Measurements from ENCODE around the gene HES3.

The HES3 gene

DNA sequence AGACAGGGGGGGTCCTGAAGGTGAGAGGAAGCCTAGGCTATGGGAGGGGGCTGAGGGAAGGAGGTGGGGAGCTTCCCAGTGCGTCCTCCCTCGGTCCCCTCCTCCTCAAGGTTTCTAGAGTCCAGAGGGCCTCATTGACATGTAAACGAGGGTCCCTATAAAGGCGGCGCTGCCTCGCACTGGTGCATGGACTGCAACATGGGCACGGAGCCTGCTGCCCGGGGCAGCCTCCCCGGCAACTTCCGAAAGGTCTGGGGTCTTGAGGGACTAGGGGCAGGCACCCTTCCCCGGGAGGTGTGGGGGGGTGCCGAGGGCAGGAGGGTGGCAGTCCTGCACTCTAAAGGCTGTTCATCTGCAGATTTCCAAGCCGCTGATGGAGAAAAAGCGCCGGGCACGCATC lies at the start of gene HES3:
Gene HES3, plus strand, starts transcription at position 187 of the 400 bp plus-strand sequence. Its CDS starts 187 bp downstream, at position 374.
- DNase-seq (ENCODE audit: extremely low read depth in 1 of 2, low read depth in 1 of 2) = no peak

DNA sequence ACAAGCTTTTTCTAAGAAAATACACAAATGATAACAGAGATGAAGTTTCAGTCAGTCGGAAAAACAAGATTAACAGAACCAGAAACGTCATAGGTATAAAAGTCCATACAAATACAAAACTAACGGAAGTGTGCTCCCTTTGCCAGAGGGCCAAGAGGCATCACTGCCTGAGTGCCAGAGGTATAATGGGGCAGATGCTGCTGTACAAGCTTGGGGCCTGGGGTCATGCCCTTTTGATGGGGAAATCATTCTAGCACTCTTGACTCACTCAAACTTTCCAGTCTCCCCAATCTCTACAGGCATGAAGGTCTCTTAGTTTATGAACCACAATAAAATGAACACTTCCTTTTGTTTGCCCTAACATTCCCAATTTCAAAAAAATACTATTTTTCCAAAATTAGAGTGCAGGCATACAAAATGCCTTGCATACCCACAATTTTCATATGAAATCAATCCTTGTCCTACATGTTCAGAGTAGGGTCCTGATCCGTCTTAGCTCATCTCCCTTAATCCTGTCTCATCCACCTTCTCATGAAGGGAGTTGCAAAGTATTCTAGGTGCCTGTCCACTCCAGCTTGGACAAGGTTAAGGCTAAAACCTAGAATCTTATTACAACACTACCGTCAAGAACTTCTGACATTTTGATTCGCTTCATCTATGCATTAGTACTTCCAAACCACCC lies 46.1 kb upstream of the HES3 start:
- no peak for DNase-seq (ENCODE audit: extremely low read depth in 1 of 2, low read depth in 1 of 2)

- DNase-seq (ENCODE audit: extremely low read depth in 1 of 2, low read depth in 1 of 2) = no peak
Measured at GRCh38 chr1:6198646-6199297, 45.2 kb upstream of the HES3 start.

DNA sequence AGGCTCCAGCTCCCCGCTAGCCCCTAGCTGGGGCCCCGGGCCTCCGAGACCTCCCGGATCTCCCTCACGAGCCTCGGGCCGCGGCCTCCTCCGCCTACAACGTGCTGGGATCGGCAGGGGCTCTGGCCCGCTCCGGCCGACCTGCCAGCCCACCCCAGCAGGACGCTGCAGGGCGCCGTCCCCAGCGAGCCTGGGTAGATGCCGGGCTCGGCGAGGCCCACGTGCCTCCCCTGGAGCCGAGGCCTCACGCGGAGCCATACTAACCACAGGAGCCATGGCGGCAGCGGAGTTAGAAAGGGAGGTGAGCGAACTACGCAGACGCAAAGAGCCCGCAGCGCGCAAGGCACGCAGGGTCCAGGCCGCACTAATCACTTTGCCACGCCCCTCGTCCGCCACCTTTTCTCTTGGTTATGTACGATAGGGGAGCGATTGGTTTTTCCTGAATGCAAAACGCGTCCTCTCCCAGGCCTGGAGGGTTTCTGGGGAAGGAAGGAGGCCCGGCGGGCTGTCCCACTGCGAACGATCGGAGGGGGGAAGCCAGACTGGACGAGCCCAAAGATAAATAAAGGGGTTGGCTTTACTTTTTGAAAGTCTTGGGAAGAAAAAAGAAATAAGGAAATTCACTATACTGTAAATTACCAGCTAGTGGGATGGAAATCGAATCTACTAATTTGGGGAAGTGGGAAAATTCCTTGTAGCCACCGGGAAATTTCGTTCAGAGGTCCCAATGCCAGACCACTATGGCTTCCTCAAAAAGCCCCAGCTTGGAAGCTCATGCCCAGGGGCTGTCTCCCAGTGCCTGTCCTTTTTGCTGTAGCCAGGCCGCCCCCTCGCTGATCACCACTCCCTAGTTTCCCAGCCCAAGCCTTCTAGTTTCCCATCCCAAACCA lies 44.4 kb upstream of the HES3 start, which contains the start of gene RPL22:
Gene RPL22, minus strand, starts transcription at position 298 of the 890 bp plus-strand sequence. Its CDS starts 22 bp downstream, at position 276.
- DNase-seq (ENCODE audit: extremely low read depth in 1 of 2, low read depth in 1 of 2) = peak; percentile 92 to 94

GRCh38 chr1:6200188-6200809 lies 43.7 kb upstream of the HES3 start:
- no peak for DNase-seq (ENCODE audit: extremely low read depth in 1 of 2, low read depth in 1 of 2)

DNA sequence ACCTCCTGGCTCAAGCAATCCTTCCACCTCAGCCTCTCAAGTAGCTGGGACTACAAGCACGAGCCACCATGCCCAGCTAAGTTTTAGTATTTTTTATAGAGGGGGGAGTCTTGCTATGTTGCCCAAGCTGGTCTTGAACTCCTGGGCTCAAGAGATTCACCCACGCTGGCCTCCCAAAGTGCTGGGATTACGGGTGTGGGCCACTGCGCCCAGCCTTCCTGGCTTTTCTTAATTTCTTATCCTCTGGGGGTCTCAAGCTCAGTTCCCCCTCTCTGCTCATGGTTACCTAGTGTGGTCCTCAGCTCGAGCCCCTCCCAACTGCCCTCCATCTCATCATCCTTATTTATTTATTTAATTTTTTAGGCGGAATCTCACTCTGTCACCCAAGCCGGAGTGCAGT lies 41.7 kb upstream of the HES3 start:
- DNase-seq (ENCODE audit: extremely low read depth in 1 of 2, low read depth in 1 of 2) = no peak

GRCh38 chr1:6205849-6206519 lies 38.0 kb upstream of the HES3 start, which contains the start of gene RNF207:
TSS of gene RNF207 (plus strand) at chr1:6206119. CDS start at chr1:6206536, 417 bp downstream.
- peak in 1 of 2 donors; percentile 24 for DNase-seq (ENCODE audit: extremely low read depth in 1 of 2, low read depth in 1 of 2)

- no peak for DNase-seq (ENCODE audit: extremely low read depth in 1 of 2, low read depth in 1 of 2)
Measured at GRCh38 chr1:6206520-6206855, 37.5 kb upstream of the HES3 start.

- no peak for DNase-seq (ENCODE audit: extremely low read depth in 1 of 2, low read depth in 1 of 2)
Measured at GRCh38 chr1:6207075-6207885, 36.7 kb upstream of the HES3 start.

DNA sequence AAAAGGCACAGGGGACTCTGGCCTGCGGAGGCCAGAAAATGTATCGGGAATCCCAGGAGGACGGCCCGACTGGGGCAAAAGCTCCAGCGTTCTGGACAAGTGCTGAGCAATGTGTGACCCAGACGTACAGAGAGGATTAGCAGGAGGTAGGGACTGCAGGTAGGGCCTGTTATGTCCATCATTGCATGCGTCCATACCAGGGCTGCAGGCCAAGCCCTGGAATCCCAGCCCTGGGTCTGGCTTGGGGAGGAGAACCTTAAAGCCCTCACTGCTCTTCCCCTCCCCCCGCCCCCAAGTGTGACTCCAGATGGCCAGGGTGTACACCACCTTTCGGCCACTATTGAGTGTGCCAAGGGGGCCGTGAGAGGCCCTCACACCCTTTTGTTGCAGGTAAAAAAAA lies 36.1 kb upstream of the HES3 start:
- DNase-seq (ENCODE audit: extremely low read depth in 1 of 2, low read depth in 1 of 2) = no peak

DNA sequence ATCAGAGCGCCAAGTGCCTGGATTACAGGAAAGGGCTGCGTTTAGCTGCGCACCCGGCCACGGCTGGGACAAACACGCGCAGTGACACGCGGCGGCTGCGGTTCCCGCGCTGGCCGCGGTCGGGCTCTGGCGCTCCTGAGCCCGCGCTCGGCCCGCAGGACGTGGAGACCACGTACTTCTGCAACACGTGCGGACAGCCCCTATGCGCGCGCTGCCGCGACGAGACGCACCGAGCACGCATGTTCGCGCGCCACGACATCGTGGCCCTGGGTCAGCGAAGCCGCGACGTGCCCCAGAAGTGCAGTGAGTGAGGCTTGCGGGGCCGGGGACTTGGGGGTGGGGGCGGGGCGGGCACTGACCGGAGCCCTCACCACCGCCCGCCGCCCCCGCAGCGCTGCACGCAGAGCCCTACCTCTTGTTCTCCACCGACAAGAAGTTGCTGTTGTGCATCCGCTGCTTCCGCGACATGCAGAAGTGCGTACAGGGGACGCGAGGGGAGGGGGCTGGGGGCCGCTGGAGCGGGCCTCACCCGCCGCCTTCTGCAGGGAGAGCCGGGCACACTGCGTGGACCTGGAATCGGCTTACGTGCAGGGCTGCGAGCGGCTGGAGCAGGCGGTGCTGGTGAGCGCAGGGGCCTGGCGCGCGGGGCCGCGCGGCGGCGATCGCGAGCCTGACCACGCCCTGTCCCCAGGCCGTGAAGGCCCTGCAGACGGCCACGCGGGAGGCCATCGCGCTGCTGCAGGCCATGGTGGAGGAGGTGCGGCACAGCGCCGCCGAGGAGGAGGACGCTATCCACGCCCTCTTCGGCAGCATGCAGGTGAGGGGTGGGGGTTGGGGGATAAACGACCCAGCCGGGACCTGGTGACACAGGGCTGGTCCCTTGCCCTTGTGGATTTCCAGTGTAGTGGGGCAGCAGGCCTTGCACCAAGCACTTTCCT lies 35.0 kb upstream of the HES3 start:
- DNase-seq (ENCODE audit: extremely low read depth in 1 of 2, low read depth in 1 of 2) = no peak

GRCh38 chr1:6209661-6210580 lies 34.1 kb upstream of the HES3 start:
- no peak for DNase-seq (ENCODE audit: extremely low read depth in 1 of 2, low read depth in 1 of 2)

DNA sequence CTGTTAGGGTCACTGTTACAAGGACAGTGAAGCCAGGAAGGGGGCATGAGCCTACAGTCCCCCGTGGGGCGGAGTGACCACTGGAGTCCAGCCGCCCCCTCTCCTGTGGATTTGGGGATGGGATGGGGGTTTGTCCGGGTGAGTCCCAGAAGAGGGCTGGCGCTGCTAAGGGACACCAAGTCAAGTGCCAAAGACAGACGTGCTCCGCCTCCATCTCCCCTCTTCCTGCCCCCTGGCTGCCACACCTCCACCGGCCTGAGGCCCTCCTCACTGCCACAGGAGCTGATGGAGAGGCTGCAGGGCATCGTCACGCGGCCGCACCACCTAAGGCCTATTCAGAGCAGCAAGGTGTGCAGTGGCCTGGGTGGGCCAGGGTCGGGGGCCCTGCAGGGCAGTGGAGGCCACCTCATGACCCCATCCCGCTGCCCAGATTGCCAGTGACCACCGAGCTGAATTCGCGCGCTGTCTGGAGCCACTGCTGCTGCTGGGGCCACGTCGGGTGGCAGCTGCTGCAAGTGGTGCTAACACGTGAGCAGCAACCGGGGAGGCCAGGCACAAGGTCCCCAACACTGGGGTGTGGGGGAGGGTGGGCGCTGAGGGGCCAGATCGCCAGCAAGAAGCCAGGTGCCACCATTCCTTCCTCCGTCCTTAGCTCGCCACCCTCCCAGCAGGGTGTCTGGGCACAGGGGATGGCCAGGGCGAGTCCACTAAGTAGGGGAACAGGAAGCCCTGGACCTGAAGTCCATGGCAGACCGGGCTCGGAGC lies 33.2 kb upstream of the HES3 start:
- DNase-seq (ENCODE audit: extremely low read depth in 1 of 2, low read depth in 1 of 2) = no peak

DNA sequence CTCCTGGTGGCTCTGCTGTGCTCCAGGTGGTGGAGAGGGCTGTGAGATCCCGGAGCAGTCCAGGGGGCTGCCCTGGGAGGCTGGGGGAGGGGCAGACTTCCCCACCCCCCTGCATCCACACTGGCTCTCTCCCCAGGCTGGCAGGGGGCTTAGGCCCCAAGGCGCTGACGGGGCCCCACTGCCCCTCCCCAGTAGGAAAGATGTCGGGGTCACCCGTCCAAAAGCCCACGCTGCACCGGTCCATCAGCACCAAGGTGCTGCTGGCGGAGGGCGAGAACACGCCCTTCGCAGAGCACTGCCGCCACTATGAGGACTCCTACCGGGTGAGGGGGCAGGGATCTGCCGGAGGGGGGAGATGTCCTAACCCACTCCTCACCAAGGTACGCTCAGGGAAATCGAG lies 32.2 kb upstream of the HES3 start:
- no peak for DNase-seq (ENCODE audit: extremely low read depth in 1 of 2, low read depth in 1 of 2)

DNA sequence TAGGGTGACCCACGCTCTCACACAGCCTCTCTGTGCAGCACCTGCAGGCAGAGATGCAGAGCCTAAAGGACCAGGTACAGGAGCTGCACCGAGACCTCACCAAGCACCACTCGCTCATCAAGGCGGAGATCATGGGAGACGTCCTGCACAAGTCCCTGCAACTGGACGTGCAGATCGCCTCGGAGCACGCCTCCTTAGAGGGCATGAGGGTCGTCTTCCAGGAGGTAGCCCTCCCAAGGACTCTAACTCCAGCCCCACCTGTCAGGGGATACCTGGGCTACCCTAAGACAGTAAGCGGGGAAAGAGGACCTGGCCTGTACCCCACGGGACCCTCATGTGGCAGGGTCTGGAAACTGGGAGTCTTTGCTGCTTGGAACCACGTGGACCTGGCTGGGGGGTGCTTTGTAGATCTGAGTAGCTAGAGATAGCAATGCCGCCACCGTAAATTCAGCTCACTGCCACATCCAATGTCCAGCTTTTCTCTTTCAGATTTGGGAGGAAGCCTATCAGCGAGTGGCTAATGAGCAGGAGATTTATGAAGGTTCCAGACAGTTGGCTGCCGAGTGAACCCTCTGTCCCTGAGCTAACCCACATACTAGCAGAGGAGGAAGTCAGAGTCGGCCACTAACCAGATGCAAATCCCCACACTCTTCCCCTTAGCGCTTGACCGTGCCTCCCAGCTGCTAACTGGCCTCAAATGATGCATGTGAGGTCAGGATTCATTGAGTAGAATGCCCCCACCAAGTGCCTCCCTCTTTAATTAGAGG lies 31.6 kb upstream of the HES3 start:
- DNase-seq (ENCODE audit: extremely low read depth in 1 of 2, low read depth in 1 of 2) = no peak
